DMS 273 treated with DMSO at 0.1 percent for 48 hours (cell line): Measurements from ENCODE around the gene PDCL2.
"Not testable (repeated sequence)": the region's sequence is repeated elsewhere in the genome, so short reads cannot be mapped to it uniquely, and the experiment has no call there.

Experiments used
- DNase-seq: peaks from one replicate; lab custom pipeline; 2025; lab: John Stamatoyannopoulos, UW

The PDCL2 gene

GRCh38 chr4:55592014-55592413 is at the start of gene PDCL2:
PDCL2 (minus strand) TSS chr4:55592245; CDS start chr4:55592109, 136 bp downstream.
- DNase-seq, result no peak

- no peak for DNase-seq
These were observed 45.3 kb upstream of the PDCL2 start for GRCh38 chr4:55637272-55637820.

GRCh38 chr4:55636656-55636999 is 44.6 kb upstream of the PDCL2 start:
- no peak for DNase-seq

GRCh38 chr4:55635741-55636655 is 44.0 kb upstream of the PDCL2 start, which contains the start of gene NMU:
NMU (minus strand) TSS chr4:55636298; CDS start chr4:55636192, 106 bp downstream.
- peak; percentile 7 for DNase-seq

GRCh38 chr4:55635282-55635681 is 43.2 kb upstream of the PDCL2 start:
- DNase-seq, result no peak

GRCh38 chr4:55634417-55635128 is 42.5 kb upstream of the PDCL2 start:
- DNase-seq, result no peak

- no peak for DNase-seq
These were observed 41.9 kb upstream of the PDCL2 start for GRCh38 chr4:55633903-55634302.

GRCh38 chr4:55625835-55626234 is 33.8 kb upstream of the PDCL2 start:
- no peak for DNase-seq

GRCh38 chr4:55624063-55624462 is 32.0 kb upstream of the PDCL2 start:
- DNase-seq, result not testable (repeated sequence)

GRCh38 chr4:55618546-55619143 is 26.6 kb upstream of the PDCL2 start:
- no peak for DNase-seq

GRCh38 chr4:55617587-55618197 is 25.6 kb upstream of the PDCL2 start:
- DNase-seq, result no peak

GRCh38 chr4:55615008-55615407 is 23.0 kb upstream of the PDCL2 start:
- no peak for DNase-seq

GRCh38 chr4:55613621-55614020 is 21.6 kb upstream of the PDCL2 start:
- no peak for DNase-seq

- DNase-seq, result no peak
These were observed 20.3 kb upstream of the PDCL2 start for GRCh38 chr4:55612341-55612740.

- no peak for DNase-seq
These were observed 19.5 kb upstream of the PDCL2 start for GRCh38 chr4:55611358-55612059.

GRCh38 chr4:55610381-55610780 is 18.3 kb upstream of the PDCL2 start:
- no peak for DNase-seq

- DNase-seq, result no peak
These were observed 17.4 kb upstream of the PDCL2 start for GRCh38 chr4:55609393-55609866.

- DNase-seq, result no peak
These were observed 16.5 kb upstream of the PDCL2 start for GRCh38 chr4:55608591-55608990.

- no peak for DNase-seq
These were observed 13.0 kb upstream of the PDCL2 start for GRCh38 chr4:55604996-55605395.

GRCh38 chr4:55600640-55601039 is 8.6 kb upstream of the PDCL2 start:
- DNase-seq, result no peak

- no peak for DNase-seq
These were observed 6.6 kb upstream of the PDCL2 start for GRCh38 chr4:55598641-55599040.
